ENCODE results near the gene RPAP2. TPM values are rescaled to one million over a fixed set of nuclear protein-coding genes. Genes with fewer than 3 reads are reported as not detected.
A peak's percentile ranks its signal among the peaks of the same experiment; 100 is the strongest.
"Not testable (repeated sequence)": the region's sequence is repeated elsewhere in the genome, so short reads cannot be mapped to it uniquely, and the experiment has no call there.

RPAP2 gene
- total RNA-seq (23.5 and 24.9 TPM in 2 replicates), polyA plus RNA-seq (4.3 and 4.4 TPM in 2 replicates), polyA minus RNA-seq (7.8 and 9.1 TPM in 2 replicates), Bru-seq, nascent RNA (percentile 78 among the genes with signal in this experiment), BruChase-seq, experiment 1, labeled RNA remaining after a 6-hour chase (percentile 76 among the genes with signal in this experiment), BruChase-seq, experiment 2, labeled RNA remaining after a 2-hour chase (percentile 88 among the genes with signal in this experiment)
- 7.0 and 9.0 TPM in 2 replicates for polyA plus RNA-seq (2011; cell fraction: cytosol; rRNA removed)
- polyA plus RNA-seq (2011; cell fraction: nucleus; rRNA removed) = 9.5 and 10.3 TPM in 2 replicates
- 11.2 and 18.6 TPM in 2 replicates for polyA plus RNA-seq (2012)
- 5.4 TPM for polyA minus RNA-seq (2011; cell fraction: cytosol; rRNA and poly(A)+ RNA removed)
- polyA minus RNA-seq (2011; cell fraction: nucleus; rRNA and poly(A)+ RNA removed) = 10.7 and 20.8 TPM in 2 replicates
- long read RNA-seq, full-length matches to known transcripts = 9 of 32 reads
- long read RNA-seq, partial matches to known transcripts = 4 of 32 reads
- long read RNA-seq, other reads (novel, unspliced or antisense) = 19 of 32 reads

DNA sequence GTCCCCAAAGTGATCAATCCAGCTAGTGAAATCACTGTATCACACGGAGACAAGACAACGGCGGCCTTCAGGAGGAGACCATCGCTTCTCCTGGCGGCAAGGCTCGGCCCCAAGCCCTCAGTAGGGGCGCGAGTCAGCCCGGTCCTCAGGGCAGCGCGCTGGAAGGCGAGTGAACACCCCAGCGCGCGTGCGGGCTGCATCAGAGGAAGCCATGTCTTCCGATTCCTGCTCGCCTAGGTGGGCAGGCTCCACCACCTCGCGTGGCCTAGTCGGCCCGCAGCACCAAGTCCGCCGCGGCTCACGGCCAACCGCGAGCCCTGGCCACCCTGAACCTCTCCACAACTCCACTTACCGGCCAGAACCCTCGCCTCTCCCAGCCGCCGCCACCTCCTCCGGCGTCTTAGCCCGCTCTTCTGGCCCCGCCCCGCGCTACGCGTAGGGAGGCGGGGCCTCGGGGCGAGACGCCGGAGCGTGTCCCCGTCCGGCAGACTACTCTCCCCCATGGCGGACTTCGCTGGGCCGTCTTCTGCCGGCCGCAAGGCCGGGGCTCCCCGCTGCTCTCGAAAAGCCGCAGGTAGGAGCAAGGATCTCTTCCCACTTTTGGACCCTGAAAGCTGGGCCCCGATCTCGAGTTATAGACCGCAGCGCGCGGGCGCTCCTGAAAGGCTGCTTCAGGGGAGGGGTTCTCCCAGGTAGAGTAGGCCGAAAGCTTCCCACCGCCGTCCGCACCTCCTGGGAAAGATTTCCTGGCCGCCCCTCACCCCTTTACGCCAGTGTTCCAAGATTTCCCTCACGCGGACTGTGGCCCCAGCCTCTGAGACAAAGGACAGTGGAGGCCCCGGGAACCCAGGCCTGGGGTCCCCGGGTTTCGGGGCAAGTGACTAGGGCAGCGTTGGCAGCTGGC, at the start of gene RPAP2, which contains the start of gene GLMN:
TSS of gene RPAP2 (plus strand) at position 487 of the 904 bp plus-strand sequence. CDS start at position 502, 15 bp downstream.
TSS of gene GLMN (minus strand) at position 415 of the 904 bp plus-strand sequence. CDS start 988 bp downstream, outside the sequence.
- ChIA-PET CTCF (interaction anchor here (0.7 to 4.2 kb wide), 4 partner anchors 11 to 306 kb away, joined by 3 to 21 read pairs (median 6); no protein-coding TSS in a partner anchor), POLR2A (interaction anchor here (1.1 kb wide), 1 partner anchor 297 kb away, joined by 3 read pairs; no protein-coding TSS in a partner anchor)
- dilution Hi-C loops (cut with MboI; ENCODE audit: extremely low pct_ligation_motif_present, low sequenced_read_pairs) = no loop called here
- Histone ChIP-seq H3K4me2 (ENCODE audit: insufficient read depth, low read length) (peak within 1 kb of the TSS; percentile 99), H4K20me1 (replicated peaks; ENCODE audit: control insufficient read depth, extremely low read depth, insufficient read depth, low read length) (no peaks in the 10 kb centered on the region), H3K4me1 (ENCODE audit: control insufficient read depth, extremely low read depth, insufficient read depth, low read length) (peaks cover 10% of the 10 kb centered on the region), H3K9me3 (replicated peaks; ENCODE audit: control insufficient read depth, insufficient read depth, low read length) (no peaks in the 10 kb centered on the region), H2AFZ (ENCODE audit: low read depth, low read length) (peak within 1 kb of the TSS; percentile 99), H3K27me3 (ENCODE audit: control insufficient read depth in 2 of 2, insufficient read depth in 2 of 2, low read length in 2 of 2) (no peaks in the 10 kb centered on the region), H3K9ac (replicated peaks; ENCODE audit: extremely low read depth, insufficient read depth, low read length) (peak within 1 kb of the TSS; percentile 92), H3K4me3 (replicated peaks in 1 of 3; ENCODE audit: insufficient read depth in 1 of 3, low read depth in 1 of 3, low read length in 3 of 3) (peak within 1 kb of the TSS; percentile 68 to 99 (median 97)), H3K27ac (ENCODE audit: insufficient read depth, low read depth, low read length) (peak within 1 kb of the TSS; percentile 89), H3K36me3 (ENCODE audit: control insufficient read depth in 2 of 2, extremely low read depth in 1 of 2, insufficient read depth in 2 of 2, low read length in 2 of 2) (peaks cover 0 to 2% of the 10 kb centered on the region in 2 experiments), H3K9me1 (replicated peaks; ENCODE audit: control insufficient read depth, extremely low read depth, insufficient read depth, low read length) (no peaks in the 10 kb centered on the region), H3K79me2 (ENCODE audit: control insufficient read depth, insufficient read depth, low read length) (peaks cover 20% of the 10 kb centered on the region)
- intact Hi-C loops (cut with micrococcal nuclease) = loop anchor here (2.0 to 10.0 kb wide), 4 partner anchors 183 to 797 kb away; partner anchors contain the start of genes BTBD8 and CDC7
- TF ChIP-seq MYC (IDR thresholded peaks at IDR 0.05; ENCODE audit: low read depth, low read length) (no peak), POLR2AphosphoS5 (IDR thresholded peaks at IDR 0.05; ENCODE audit: insufficient read depth, low read depth, low read length) (peak; percentile 98), JUN (IDR thresholded peaks at IDR 0.05; ENCODE audit: borderline replicate concordance, insufficient read depth, insufficient read length, low read depth) (no peak), GATA2 (IDR thresholded peaks at IDR 0.05; ENCODE audit: insufficient read depth, insufficient read length, low read depth, low read length) (no peak), CTCF (IDR thresholded peaks at IDR 0.05; ENCODE audit: extremely low read depth in 1 of 2, insufficient read depth in 1 of 2, low read depth in 1 of 2, low read length in 2 of 2) (peak; percentile 3 to 23), POLR2A (IDR thresholded peaks at IDR 0.05; ENCODE audit: low read depth, low read length) (peak; percentile 92)
- DNase-seq (ENCODE audit: low read depth, low spot score) (peak; percentile 90), FAIRE-seq (no peak)
- BruUV-seq (replicated peaks) = TSS peak; percentile 71

GRCh38 chr1:92254714-92255113, 44.1 kb upstream of the RPAP2 start:
- intact Hi-C loops (cut with micrococcal nuclease); H3K27ac ChIP-seq (ENCODE audit: insufficient read depth, low read depth, low read length); H3K4me3 ChIP-seq (replicated peaks in 1 of 3; ENCODE audit: insufficient read depth in 1 of 3, low read depth in 1 of 3, low read length in 3 of 3); dilution Hi-C loops (cut with MboI; ENCODE audit: extremely low pct_ligation_motif_present, low sequenced_read_pairs); H2AFZ ChIP-seq (ENCODE audit: low read depth, low read length); H3K9ac ChIP-seq (replicated peaks; ENCODE audit: extremely low read depth, insufficient read depth, low read length); POLR2A ChIA-PET; H3K27me3 ChIP-seq (ENCODE audit: control insufficient read depth in 2 of 2, insufficient read depth in 2 of 2, low read length in 2 of 2); H4K20me1 ChIP-seq (replicated peaks; ENCODE audit: control insufficient read depth, extremely low read depth, insufficient read depth, low read length); H3K4me1 ChIP-seq (ENCODE audit: control insufficient read depth, extremely low read depth, insufficient read depth, low read length); FAIRE-seq; H3K79me2 ChIP-seq (ENCODE audit: control insufficient read depth, insufficient read depth, low read length); H3K9me3 ChIP-seq (replicated peaks; ENCODE audit: control insufficient read depth, insufficient read depth, low read length); DNase-seq (ENCODE audit: low read depth, low spot score); H3K36me3 ChIP-seq (ENCODE audit: control insufficient read depth in 2 of 2, extremely low read depth in 1 of 2, insufficient read depth in 2 of 2, low read length in 2 of 2); H3K4me2 ChIP-seq (ENCODE audit: insufficient read depth, low read length); H3K9me1 ChIP-seq (replicated peaks; ENCODE audit: control insufficient read depth, extremely low read depth, insufficient read depth, low read length); BruUV-seq (replicated peaks): not testable (repeated sequence)
- CTCF ChIA-PET = interaction anchor here (1.1 to 2.0 kb wide), 2 partner anchors 9 to 37 kb away, joined by 3 to 5 read pairs; no protein-coding TSS in a partner anchor

Measured in endothelial cell of umbilical vein (primary cell).